Hypothalamus (tissue), 51 donors: ENCODE results near the gene ATP13A4.

ENCODE experiments used
- DNase-seq, 51 donors: peaks; one replicate each; lab custom pipeline; 2025; lab: John Stamatoyannopoulos, UW

Gene ATP13A4

GRCh38 chr3:193407688-193408087 is 147.0 kb downstream of the ATP13A4 start:
- no peak for DNase-seq

GRCh38 chr3:193407112-193407511 is 147.6 kb downstream of the ATP13A4 start:
- no peak for DNase-seq

GRCh38 chr3:193403307-193403706 is 151.4 kb downstream of the ATP13A4 start:
- DNase-seq: no peak

DNA sequence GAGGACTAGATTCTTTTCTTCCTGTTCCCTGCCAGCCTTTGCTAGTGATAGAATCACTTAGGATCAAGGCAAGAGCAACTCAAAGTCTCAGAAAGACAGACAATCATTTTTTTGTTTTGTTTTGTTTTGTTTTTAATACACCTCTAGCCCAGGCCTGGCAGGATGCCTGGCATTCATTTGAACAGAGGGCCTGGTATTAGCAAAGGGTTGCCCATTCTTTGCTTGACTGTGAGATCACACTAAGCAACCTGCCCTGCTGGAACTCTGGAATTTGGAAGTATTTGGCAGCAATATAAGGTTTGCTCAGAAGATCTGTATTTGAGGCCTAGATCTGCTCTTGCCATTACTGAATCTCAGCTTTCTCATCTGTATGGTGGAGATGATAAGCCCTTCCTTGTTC is 154.4 kb downstream of the ATP13A4 start:
- peak in 17 of 51 donors; percentile 1 to 46 (median 6) for DNase-seq

GRCh38 chr3:193396451-193397244 is 158.0 kb downstream of the ATP13A4 start:
- DNase-seq: no peak

DNA sequence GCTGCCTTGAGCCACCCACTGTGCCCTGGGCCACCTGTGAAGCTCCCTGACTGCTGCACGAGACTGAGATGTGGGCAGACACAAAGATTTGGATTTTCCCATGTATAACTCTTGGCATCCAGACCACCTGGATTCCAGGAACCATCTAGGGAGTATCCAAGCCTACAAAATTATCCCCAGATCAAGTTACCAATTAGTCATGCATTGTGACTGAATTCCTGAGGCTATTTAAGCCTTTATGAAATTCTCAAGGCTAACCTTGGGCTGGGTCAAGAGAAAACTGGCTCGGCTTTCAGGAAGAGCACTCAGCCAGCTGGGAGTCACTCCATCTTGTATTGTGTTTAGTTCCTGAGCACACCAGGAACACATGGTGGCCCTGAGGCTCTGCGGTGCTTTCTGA is 162.8 kb downstream of the ATP13A4 start:
- no peak for DNase-seq

- no peak for DNase-seq
These were observed 165.4 kb downstream of the ATP13A4 start for GRCh38 chr3:193389335-193389734.

- DNase-seq: no peak
These were observed 166.3 kb downstream of the ATP13A4 start for GRCh38 chr3:193388361-193388760.

GRCh38 chr3:193387596-193387995 is 167.1 kb downstream of the ATP13A4 start:
- no peak for DNase-seq

DNA sequence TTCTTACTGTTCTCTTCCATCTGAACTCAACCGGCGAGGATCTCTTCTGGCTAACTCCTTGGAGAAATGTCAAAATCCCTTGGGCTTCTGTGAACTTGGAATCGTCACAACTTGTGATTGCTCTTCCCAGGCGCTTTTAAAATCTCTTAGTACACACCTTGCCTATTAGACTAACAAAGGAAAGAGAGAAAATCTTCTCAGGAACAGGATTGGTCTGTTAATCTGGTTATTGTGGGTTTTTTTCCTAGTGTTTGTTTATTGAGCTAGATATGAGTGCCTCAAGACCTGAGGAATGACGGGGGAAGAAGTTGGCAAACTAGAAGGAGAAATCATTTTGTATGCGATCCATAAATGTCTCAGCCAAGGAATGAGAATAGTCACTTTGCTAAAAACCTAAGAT is 176.0 kb downstream of the ATP13A4 start, which contains the start of gene ATP13A5:
TSS of gene ATP13A5 (minus strand) at position 48 of the 400 bp plus-strand sequence. CDS start at position 20, 28 bp downstream.
- no peak for DNase-seq

DNA sequence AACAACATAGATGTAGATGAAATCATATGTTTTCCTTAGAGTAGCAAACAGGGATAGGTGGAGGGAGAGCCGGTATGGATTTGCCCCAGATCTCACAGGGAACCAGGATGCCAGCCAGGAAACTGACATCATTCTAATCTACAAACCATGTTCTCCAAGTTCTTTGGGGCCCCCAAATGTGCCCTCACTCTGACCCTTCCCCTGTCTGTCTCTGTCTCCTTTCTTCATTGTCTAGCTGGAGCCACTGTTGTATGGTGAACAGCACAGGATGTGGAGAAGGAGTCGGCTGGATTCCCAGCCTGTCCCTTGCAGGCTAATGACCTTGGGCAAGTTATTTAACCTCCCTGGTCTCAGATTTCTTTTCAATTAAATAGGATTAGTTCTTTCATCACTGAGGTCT is 177.1 kb downstream of the ATP13A4 start:
- DNase-seq: no peak

DNA sequence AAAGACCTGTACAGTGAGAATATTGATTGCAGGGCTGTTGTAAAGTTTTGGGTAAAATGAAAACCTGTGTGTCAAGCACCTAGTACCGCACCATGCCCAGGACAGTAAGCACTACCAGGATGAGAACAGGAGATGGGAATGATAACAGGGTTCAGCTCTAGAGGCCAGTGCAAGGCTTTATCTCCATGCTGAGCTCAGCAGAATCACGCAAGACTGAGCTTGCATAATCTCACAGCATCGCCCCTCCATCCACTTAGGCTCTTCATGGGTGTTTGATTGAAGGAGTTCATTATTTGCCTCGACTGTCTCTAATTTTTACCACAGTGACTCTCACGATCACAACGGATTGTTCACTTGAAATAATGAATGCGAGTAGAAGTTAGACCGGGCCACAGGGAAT is 179.1 kb downstream of the ATP13A4 start:
- no peak for DNase-seq

- DNase-seq: no peak
These were observed 181.9 kb downstream of the ATP13A4 start for GRCh38 chr3:193372783-193373182.

GRCh38 chr3:193367868-193368267 is 186.8 kb downstream of the ATP13A4 start:
- no peak for DNase-seq

GRCh38 chr3:193357291-193357690 is 197.4 kb downstream of the ATP13A4 start:
- DNase-seq: no peak

DNA sequence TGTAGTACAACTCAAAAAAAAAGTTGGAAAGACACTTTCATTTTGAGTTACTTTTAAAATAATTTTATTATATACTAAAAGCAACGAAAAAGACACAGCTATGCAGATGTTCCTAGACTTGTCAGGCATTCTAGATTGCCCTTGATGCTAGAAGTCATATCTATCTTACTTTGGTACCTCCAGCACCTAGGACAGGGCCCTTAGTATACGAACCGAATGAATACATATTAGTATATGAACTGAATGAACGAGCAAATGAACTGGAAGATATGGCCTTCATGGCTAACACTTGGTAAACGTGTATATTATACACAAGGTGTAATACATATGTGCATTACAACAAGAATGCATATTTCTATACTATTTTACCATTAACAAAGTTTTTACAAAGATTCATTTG is 200.3 kb downstream of the ATP13A4 start:
- DNase-seq: no peak
